Omental fat pad (tissue), 4 donors: ENCODE measurements around the gene TBC1D22A. TPM values are rescaled to one million over a fixed set of nuclear protein-coding genes. Genes with fewer than 3 reads are reported as not detected.

Experiments used
- ATAC-seq: fragments of 150-250 bp; one replicate; pipeline ENCODE4 v1.9.1; 2016; ENCODE audit warnings: mild to moderate bottlenecking, moderate library complexity; ENCODE audit not compliant: low FRiP score
- DNase-seq: peaks from one replicate; pipeline ENCODE4 v3.0.0-alpha.2; 2019; ENCODE audit warnings: low spot score
- CTCF ChIP-seq, 3 donors: fragments of 450-650 bp; IDR thresholded peaks; one replicate each; pipeline ENCODE4 v1.5.1; 2016 to 2017; ENCODE audit warnings: antibody characterized with exemption in 3 of 3, mild to moderate bottlenecking in 3 of 3, moderate library complexity in 2 of 3
- total RNA-seq, 4 donors: library from RNA; depleted of rRNA; stranded (reverse); fragments of >200 nt; gene quantifications; one replicate each; pipeline ENCODE4 v1.1.0, GENCODE V29; 2016

Gene TBC1D22A
- total RNA-seq, 4 donors from 2014 or later, result 21.3 to 31.2 (median 24.5) TPM

GRCh38 chr22:46774253-46774979 lies 12.0 kb downstream of the TBC1D22A start:
- no peak for ATAC-seq
- TF ChIP-seq CTCF (IDR thresholded peaks at IDR 0.05), result no peak
- DNase-seq, result no peak

- ATAC-seq (no peak), DNase-seq (no peak)
- TF ChIP-seq CTCF (IDR thresholded peaks at IDR 0.05), result no peak
These were observed 12.8 kb downstream of the TBC1D22A start for GRCh38 chr22:46774980-46775849.

- TF ChIP-seq CTCF (IDR thresholded peaks at IDR 0.05), result no peak
- DNase-seq (no peak), ATAC-seq (no peak)
These were observed 13.7 kb downstream of the TBC1D22A start for GRCh38 chr22:46775850-46776826.

GRCh38 chr22:46776876-46777608 lies 14.6 kb downstream of the TBC1D22A start:
- no peak for TF ChIP-seq CTCF (IDR thresholded peaks at IDR 0.05)
- no peak for DNase-seq
- no peak for ATAC-seq

GRCh38 chr22:46777609-46777970 lies 15.1 kb downstream of the TBC1D22A start:
- ATAC-seq, result no peak
- TF ChIP-seq CTCF (IDR thresholded peaks at IDR 0.05), result no peak

GRCh38 chr22:46779023-46779422 lies 16.6 kb downstream of the TBC1D22A start:
- no peak for ATAC-seq
- TF ChIP-seq CTCF (IDR thresholded peaks at IDR 0.05), result no peak
- no peak for DNase-seq

More at GRCh38 chr22:46777609-46777970, 15.1 kb downstream of the TBC1D22A start:
- DNase-seq, result no peak
